Keratinocyte (primary cell): ENCODE measurements around the gene CD93. TPM values are rescaled to one million over a fixed set of nuclear protein-coding genes. Genes with fewer than 3 reads are reported as not detected.

Experiments
- DNase-seq: peaks from one replicate; pipeline ENCODE4 v3.0.0-alpha.2; 2011; ENCODE audit warnings: low read depth, missing footprints, low spot score
- FAIRE-seq: peaks from 2 replicates; lab custom pipeline; 2011; peaks lifted over from hg19 to GRCh38; lab: Jason Lieb, UNC
- H2AFZ ChIP-seq: 2 replicates; pipeline ENCODE4 v1.6.0; 2012; ENCODE audit warnings: low read length, control low read depth, inconsistent platforms; ENCODE audit not compliant: control insufficient read depth
- H3K27ac ChIP-seq: 2 replicates; pipeline ENCODE4 v1.5.1; 2011; ENCODE audit warnings: low read length; ENCODE audit not compliant: control insufficient read depth, insufficient read depth
- H3K27me3 ChIP-seq: 3 replicates; pipeline ENCODE4 v1.6.0; 2011; ENCODE audit warnings: low read length; ENCODE audit not compliant: control insufficient read depth, insufficient read depth; ENCODE audit errors: extremely low read depth
- H3K36me3 ChIP-seq, 2 experiments: 2 replicates in 1 of 2; 3 replicates in 1 of 2; pipeline ENCODE4 v1.5.1; 2011; ENCODE audit warnings: low read length in 2 of 2, mild to moderate bottlenecking in 1 of 2; ENCODE audit not compliant: control insufficient read depth in 2 of 2, insufficient read depth in 2 of 2; ENCODE audit errors: extremely low read depth in 1 of 2
- H3K4me1 ChIP-seq: 3 replicates; pipeline ENCODE4 v1.5.1; 2011; ENCODE audit warnings: low read length; ENCODE audit not compliant: control insufficient read depth, insufficient read depth; ENCODE audit errors: extremely low read depth
- H3K4me2 ChIP-seq: 3 replicates; pipeline ENCODE4 v1.6.0; 2011; ENCODE audit warnings: low read depth, low read length; ENCODE audit not compliant: control insufficient read depth, insufficient read depth; ENCODE audit errors: extremely low read depth
- H3K4me3 ChIP-seq, 3 experiments: fragments of 200-600 bp in 1 of 3; sonication (generic) in 1 of 3; 2 replicates in 2 of 3; 3 replicates in 1 of 3; pipeline ENCODE4 v1.5.1; 2011 to 2016; ENCODE audit warnings: low read length in 3 of 3, mild to moderate bottlenecking in 3 of 3, control low read depth in 2 of 3, inconsistent platforms in 1 of 3, low read depth in 1 of 3, mixed read lengths in 1 of 3, mixed run types in 1 of 3, moderate library complexity in 1 of 3; ENCODE audit not compliant: control insufficient read depth in 2 of 3, insufficient read depth in 2 of 3; ENCODE audit errors: extremely low read depth in 1 of 3
- H3K79me2 ChIP-seq: 2 replicates; pipeline ENCODE4 v1.6.0; 2012; ENCODE audit warnings: low read length; ENCODE audit not compliant: control insufficient read depth, insufficient read depth
- H3K9ac ChIP-seq: 3 replicates; pipeline ENCODE4 v1.6.0; 2011; ENCODE audit warnings: low read length; ENCODE audit not compliant: control insufficient read depth, insufficient read depth; ENCODE audit errors: extremely low read depth
- H3K9me1 ChIP-seq: 3 replicates; pipeline ENCODE4 v1.6.0; 2011; ENCODE audit warnings: low read length; ENCODE audit not compliant: control insufficient read depth, insufficient read depth; ENCODE audit errors: extremely low read depth
- H3K9me3 ChIP-seq: 2 replicates; pipeline ENCODE4 v1.5.1; 2012; ENCODE audit warnings: low read depth, low read length; ENCODE audit not compliant: control insufficient read depth
- H4K20me1 ChIP-seq: 3 replicates; pipeline ENCODE4 v1.6.0; 2011; ENCODE audit warnings: low read length; ENCODE audit not compliant: control insufficient read depth, insufficient read depth; ENCODE audit errors: extremely low read depth
- CTCF ChIP-seq, 3 experiments: IDR thresholded peaks in 1 of 3; conservative IDR thresholded peaks in 1 of 3; optimal IDR thresholded peaks in 1 of 3; 2 replicates in 2 of 3; 3 replicates in 1 of 3; pipeline versions ENCODE3 to v1.5.1; 2011; ENCODE audit warnings: low read length in 3 of 3, mild to moderate bottlenecking in 3 of 3, moderate library complexity in 2 of 3, control low read depth in 1 of 3, inconsistent platforms in 1 of 3; ENCODE audit not compliant: insufficient read depth in 2 of 3; ENCODE audit errors: extremely low read depth in 1 of 3
- EZH2 ChIP-seq: IDR thresholded peaks from one replicate; pipeline ENCODE4 v1.6.1; 2012; ENCODE audit warnings: inconsistent platforms, mild to moderate bottlenecking, low read length, moderate library complexity
- dilution Hi-C: fragments of 300-500 bp; cut with MboI; formaldehyde crosslinking; loops from one replicate; pipeline ENCODE4 v1.7.0; 2020; ENCODE audit warnings: low sequenced_read_pairs; ENCODE audit not compliant: extremely low pct_ligation_motif_present
- polyA plus RNA-seq, 5 experiments: library from polyadenylated mRNA; depleted of rRNA in 3 of 5; stranded (reverse) in 3 of 5; stranded (forward) in 1 of 5; unstranded in 1 of 5; fragments of >200 nt; gene quantifications; 1 replicate in 1 of 5; 2 replicates in 3 of 5; 3 replicates in 1 of 5; pipeline versions ENCODE4 v1.2.1 to v1.2.3, GENCODE V29; 2011 to 2012; ENCODE audit warnings: missing spikeins in 2 of 5, low read depth in 1 of 5, low replicate concordance in 1 of 5

Gene CD93
- polyA plus RNA-seq, 1 donor (not counting 4 experiments of a cell fraction or from before 2014, with no cell fraction given): not detected

DNA sequence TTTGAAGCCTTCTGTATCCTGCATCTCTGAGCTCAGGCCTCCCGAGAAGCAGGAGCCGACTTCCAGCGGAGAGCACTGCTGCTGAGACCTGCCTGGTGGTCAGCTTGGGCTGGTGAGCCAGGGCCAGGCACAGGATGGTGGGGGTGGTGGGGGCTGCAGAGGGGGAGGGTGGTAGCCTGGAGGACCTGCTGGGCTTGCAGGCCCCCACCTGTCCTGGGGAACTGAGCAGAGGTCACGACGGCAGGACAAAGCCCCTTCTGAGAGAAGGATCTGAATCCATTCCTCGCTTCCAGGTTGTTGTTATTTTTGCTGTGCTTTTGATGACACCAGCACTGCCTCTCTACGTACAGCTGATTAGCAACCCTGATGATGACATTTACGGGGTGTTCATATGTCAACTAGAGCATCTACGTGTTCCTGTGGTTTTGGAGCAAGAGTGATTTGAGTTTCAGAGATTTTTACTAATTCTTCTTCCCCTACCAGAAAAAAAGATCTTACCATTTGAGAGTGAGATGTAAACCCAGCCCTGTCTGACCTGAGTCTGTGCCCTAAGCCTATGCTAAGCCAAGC is 35.7 kb upstream of the CD93 start:
- Histone ChIP-seq H3K4me3 (no peak overlapping the region), H3K9ac (no peak overlapping the region), H3K4me2 (no peak overlapping the region), H3K79me2 (no peaks in the 10 kb centered on the region), H3K36me3 (no peaks in the 10 kb centered on the region), H3K27ac (no peak overlapping the region), H4K20me1 (no peaks in the 10 kb centered on the region), H3K9me3 (no peaks in the 10 kb centered on the region), H3K9me1 (no peaks in the 10 kb centered on the region), H2AFZ (no peak overlapping the region), H3K27me3 (no peaks in the 10 kb centered on the region), H3K4me1 (peaks cover 13% of the 10 kb centered on the region)
- FAIRE-seq (no peak), DNase-seq (no peak)
- dilution Hi-C loops: no loop called here
- no peak for TF ChIP-seq CTCF (optimal IDR thresholded peaks at IDR 0.05 in 1 of 3, IDR thresholded peaks at IDR 0.05 in 1 of 3, conservative IDR thresholded peaks at IDR 0.05 in 1 of 3; ENCODE audit: extremely low read depth in 1 of 3, insufficient read depth in 2 of 3, low read length in 3 of 3)
- no peak for TF ChIP-seq EZH2

GRCh38 chr20:23120936-23121750 is 35.0 kb upstream of the CD93 start:
- Histone ChIP-seq H2AFZ (no peak overlapping the region), H3K27me3 (no peaks in the 10 kb centered on the region), H3K79me2 (no peaks in the 10 kb centered on the region), H3K4me3 (no peak overlapping the region), H3K36me3 (no peaks in the 10 kb centered on the region), H3K27ac (no peak overlapping the region), H3K9me1 (no peaks in the 10 kb centered on the region), H3K9me3 (no peaks in the 10 kb centered on the region), H3K4me1 (peaks cover 20% of the 10 kb centered on the region), H3K9ac (no peak overlapping the region), H4K20me1 (no peaks in the 10 kb centered on the region), H3K4me2 (no peak overlapping the region)
- TF ChIP-seq EZH2: no peak
- no peak for TF ChIP-seq CTCF (optimal IDR thresholded peaks at IDR 0.05 in 1 of 3, IDR thresholded peaks at IDR 0.05 in 1 of 3, conservative IDR thresholded peaks at IDR 0.05 in 1 of 3; ENCODE audit: extremely low read depth in 1 of 3, insufficient read depth in 2 of 3, low read length in 3 of 3)
- dilution Hi-C loops: no loop called here
- FAIRE-seq: no peak
- DNase-seq: no peak
